Left lung (tissue), 14 donors: ENCODE results near the gene U2AF1L4. TPM values are rescaled to one million over a fixed set of nuclear protein-coding genes. Genes with fewer than 3 reads are reported as not detected.

Experiments used
- ATAC-seq: fragments of 200-7000 bp; cut with Tn5 transposase; one replicate; pipeline ENCODE4 v1.9.1; 2020; ENCODE audit warnings: moderate library complexity
- DNase-seq, 4 donors: peaks; one replicate each; pipeline ENCODE4 v3.0.0-alpha.2; 2013 to 2020
- H3K27ac ChIP-seq, 2 donors: fragments of 200-600 bp; sonication (generic) in 1 of 2; one replicate each; pipeline versions ENCODE4 v1.5.0 to v1.8.0; 2020 to 2021
- H3K27me3 ChIP-seq, 2 donors: fragments of 200-600 bp; sonication (generic) in 1 of 2; one replicate each; pipeline versions ENCODE4 v1.5.0 to v1.8.0; 2020 to 2021
- H3K36me3 ChIP-seq, 2 donors: fragments of 200-600 bp; sonication (generic) in 1 of 2; one replicate each; pipeline versions ENCODE4 v1.5.0 to v1.8.0; 2020 to 2021
- H3K4me1 ChIP-seq, 2 donors: fragments of 200-600 bp; one replicate each; pipeline ENCODE4 v1.8.0; 2021
- H3K4me3 ChIP-seq, 2 donors: fragments of 200-600 bp; sonication (generic) in 1 of 2; one replicate each; pipeline versions ENCODE4 v1.5.0 to v1.8.0; 2020 to 2021; ENCODE audit warnings: mild to moderate bottlenecking in 1 of 2
- H3K9me3 ChIP-seq, 2 donors: fragments of 200-600 bp; sonication (generic) in 1 of 2; one replicate each; pipeline versions ENCODE4 v1.5.0 to v1.8.0; 2020 to 2021
- CTCF ChIP-seq, 2 donors: fragments of 200-600 bp; sonication (generic) in 1 of 2; IDR thresholded peaks; one replicate each; pipeline versions ENCODE4 v1.5.0 to v1.8.0; 2021; ENCODE audit warnings: antibody characterized with exemption in 2 of 2
- intact Hi-C, 2 donors: fragments of 100-400 bp; cut with DNase I; formaldehyde crosslinking; loops; one replicate each; pipeline versions ENCODE4 v1.11.2 to v1.14.2; 2022
- long read RNA-seq, 12 donors: library from polyadenylated mRNA in 2 of 12; unstranded in 2 of 12; transcript quantifications; one replicate each; pipeline ENCODE4 v2.0.0 and lab custom pipeline, GENCODE V29; 2019 to 2026
- polyA plus RNA-seq, 6 donors: library from polyadenylated mRNA; unstranded; fragments of 120-200 nt; gene quantifications; one replicate each; pipeline ENCODE4 v1.2.1, GENCODE V29; 2013; ENCODE audit not compliant: insufficient read length in 6 of 6
- total RNA-seq, 2 donors: library from RNA; stranded (reverse); fragmentation: NEBNext Ultra II Directional; extraction: Animal tissue kit (Norgen Biotek cat#: 25700); gene quantifications; one replicate each; pipeline ENCODE4 v1.2.1, GENCODE V29; 2021
- donor health status: DM: no; HTN: yes; CAD: no.
- donor health status: DM: no; HTN: no; CAD: no.

The U2AF1L4 gene
- 10 to 100 TPM; 15.2 to 16.6 TPM for total RNA-seq
- 10 to 100 TPM; 16.0 to 20.5 (median 17.7) TPM for polyA plus RNA-seq
- long read RNA-seq, donor 1: 0 reads
- long read RNA-seq, donor 2, partial matches to known transcripts: 0 of 2 reads
- long read RNA-seq, donor 2, other reads (novel, unspliced or antisense): 0 of 2 reads
- long read RNA-seq, donor 3, partial matches to known transcripts: 0 of 4 reads
- long read RNA-seq, donor 3, other reads (novel, unspliced or antisense): 0 of 4 reads
- long read RNA-seq, donor 4, partial matches to known transcripts: 1 of 17 reads
- long read RNA-seq, donor 4, other reads (novel, unspliced or antisense): 15 of 17 reads
- long read RNA-seq, donor 5, partial matches to known transcripts: 0 of 1 reads
- long read RNA-seq, donor 5, other reads (novel, unspliced or antisense): 0 of 1 reads
- long read RNA-seq, donor 6, partial matches to known transcripts: 0 of 3 reads
- long read RNA-seq, donor 6, other reads (novel, unspliced or antisense): 0 of 3 reads
- long read RNA-seq, donor 7, partial matches to known transcripts: 0 of 1 reads
- long read RNA-seq, donor 7, other reads (novel, unspliced or antisense): 0 of 1 reads
- long read RNA-seq, donor 8, partial matches to known transcripts: 42 of 104 reads
- long read RNA-seq, donor 8, other reads (novel, unspliced or antisense): 62 of 104 reads
- long read RNA-seq, donor 9: 0 reads
- long read RNA-seq, donor 10, partial matches to known transcripts: 0 of 20 reads
- long read RNA-seq, donor 10, other reads (novel, unspliced or antisense): 17 of 20 reads
- long read RNA-seq, donor 11: 0 reads
- long read RNA-seq, donor 12, partial matches to known transcripts: 0 of 1 reads
- long read RNA-seq, donor 12, other reads (novel, unspliced or antisense): 0 of 1 reads

- Histone ChIP-seq H3K9me3 (no peaks in the 10 kb centered on the region), H3K4me1 (peaks cover 18 to 79% of the 10 kb centered on the region in 2 donors), H3K4me3 (peak within 1 kb of the TSS; percentile 88), H3K27ac (peak within 1 kb of the TSS; percentile 100), H3K36me3 (no peaks in the 10 kb centered on the region), H3K27me3 (no peaks in the 10 kb centered on the region)
- peak in 1 of 2 donors; percentile 23 for TF ChIP-seq CTCF (IDR thresholded peaks at IDR 0.05)
- peak; percentile 73 for ATAC-seq
- peak; percentile 98 to 100 (median 98) for DNase-seq
- intact Hi-C loops: no loop called here
Measured at GRCh38 chr19:35745328-35746086, at the start of gene U2AF1L4, which contains the start of gene PSENEN. Gene U2AF1L4 (minus strand): TSS chr19:35745418. CDS start chr19:35745391, 27 bp downstream. Gene PSENEN (plus strand): TSS chr19:35745651. CDS start chr19:35745931, 280 bp downstream.

- H3K27ac ChIP-seq: no peak overlapping the region
- H3K4me1 ChIP-seq: no peaks in the 10 kb centered on the region
- no peak for TF ChIP-seq CTCF (IDR thresholded peaks at IDR 0.05)
- H3K27me3 ChIP-seq: peaks cover 12 to 33% of the 10 kb centered on the region in 2 donors
- no peaks in the 10 kb centered on the region for H3K9me3 ChIP-seq
- DNase-seq: no peak
- no peak for ATAC-seq
- no peaks in the 10 kb centered on the region for H3K36me3 ChIP-seq
- H3K4me3 ChIP-seq: no peak overlapping the region
- intact Hi-C loops: no loop called here
Measured at GRCh38 chr19:35793381-35794165, 48.4 kb upstream of the U2AF1L4 start.

GRCh38 chr19:35792888-35793287, 47.7 kb upstream of the U2AF1L4 start:
- no peak overlapping the region for H3K27ac ChIP-seq
- no peaks in the 10 kb centered on the region for H3K4me1 ChIP-seq
- H3K4me3 ChIP-seq: no peak overlapping the region
- no peak for TF ChIP-seq CTCF (IDR thresholded peaks at IDR 0.05)
- no peak for DNase-seq
- no peaks in the 10 kb centered on the region for H3K36me3 ChIP-seq
- H3K9me3 ChIP-seq: no peaks in the 10 kb centered on the region
- peaks cover 11 to 27% of the 10 kb centered on the region in 2 donors for H3K27me3 ChIP-seq
- no peak for ATAC-seq
- intact Hi-C loops: no loop called here

- ATAC-seq (no peak), DNase-seq (no peak)
- intact Hi-C loops: no loop called here
- no peaks in the 10 kb centered on the region for H3K9me3 ChIP-seq
- TF ChIP-seq CTCF (IDR thresholded peaks at IDR 0.05): no peak
- H3K27ac ChIP-seq: no peak overlapping the region
- H3K4me3 ChIP-seq: no peak overlapping the region
- no peaks in the 10 kb centered on the region for H3K4me1 ChIP-seq
- H3K36me3 ChIP-seq: peaks cover 0 to 4% of the 10 kb centered on the region in 2 donors
- peaks cover 7 to 21% of the 10 kb centered on the region in 2 donors for H3K27me3 ChIP-seq
Measured at GRCh38 chr19:35792312-35792711, 47.1 kb upstream of the U2AF1L4 start.
